H9 (cell line): ENCODE results near the gene PDZD7. TPM values are rescaled to one million over a fixed set of nuclear protein-coding genes. Genes with fewer than 3 reads are reported as not detected.

Experiments used
- DNase-seq: peaks from one replicate; pipeline ENCODE4 v3.0.0-alpha.2; 2017
- H2AFZ ChIP-seq: one replicate; pipeline ENCODE4 v1.6.1; 2013; ENCODE audit warnings: mild to moderate bottlenecking, low read length, control low read depth, moderate library complexity
- H2AK5ac ChIP-seq: 2 replicates; pipeline ENCODE4 v1.6.1; 2013; ENCODE audit warnings: low read length, control low read depth, mixed read lengths; ENCODE audit not compliant: insufficient read length
- H2BK120ac ChIP-seq: one replicate; pipeline ENCODE4 v1.6.1; 2013; ENCODE audit warnings: low read depth, mild to moderate bottlenecking, low read length, control low read depth, inconsistent platforms; ENCODE audit not compliant: poor library complexity, severe bottlenecking
- H2BK12ac ChIP-seq: 2 replicates; pipeline ENCODE4 v1.6.1; 2013; ENCODE audit warnings: low read length, control low read depth, mixed read lengths, low read depth; ENCODE audit not compliant: insufficient read length
- H2BK15ac ChIP-seq: 2 replicates; pipeline ENCODE4 v1.6.1; 2013; ENCODE audit warnings: low read depth, low read length, control low read depth
- H2BK20ac ChIP-seq: one replicate; pipeline ENCODE4 v1.6.1; 2013; ENCODE audit warnings: low read depth, mild to moderate bottlenecking, low read length, control low read depth, inconsistent platforms; ENCODE audit not compliant: poor library complexity, severe bottlenecking
- H2BK5ac ChIP-seq: 2 replicates; pipeline ENCODE4 v1.6.1; 2013; ENCODE audit warnings: low read length, control low read depth, mixed read lengths; ENCODE audit not compliant: insufficient read length
- H3K14ac ChIP-seq: 2 replicates; pipeline ENCODE4 v1.6.1; 2013; ENCODE audit warnings: low read length, control low read depth; ENCODE audit not compliant: insufficient read depth
- H3K18ac ChIP-seq: 2 replicates; pipeline ENCODE4 v1.6.1; 2013; ENCODE audit warnings: low read depth, mild to moderate bottlenecking, mixed read lengths, low read length, control low read depth; ENCODE audit not compliant: insufficient read length
- H3K23ac ChIP-seq: 2 replicates; pipeline ENCODE4 v1.6.1; 2013; ENCODE audit warnings: low read length, control low read depth, mixed read lengths, low read depth; ENCODE audit not compliant: insufficient read length
- H3K23me2 ChIP-seq: 2 replicates; pipeline ENCODE4 v1.6.1; 2013; ENCODE audit warnings: low read depth, mild to moderate bottlenecking, mixed read lengths, low read length, control low read depth; ENCODE audit not compliant: insufficient read length, poor library complexity, severe bottlenecking
- H3K27ac ChIP-seq: 2 replicates; pipeline ENCODE4 v1.5.1; 2013; ENCODE audit warnings: low read length, control low read depth, mixed read lengths, low read depth; ENCODE audit not compliant: insufficient read length
- H3K27me3 ChIP-seq: 2 replicates; pipeline ENCODE4 v1.6.1; 2013; ENCODE audit warnings: low read length, control low read depth, inconsistent platforms; ENCODE audit not compliant: insufficient read depth
- H3K4ac ChIP-seq: 2 replicates; pipeline ENCODE4 v1.6.1; 2013; ENCODE audit warnings: low read depth, mild to moderate bottlenecking, control low read depth, inconsistent platforms, low read length, moderate library complexity
- H3K4me1 ChIP-seq: 2 replicates; pipeline ENCODE4 v1.6.1; 2013; ENCODE audit warnings: low read length, control low read depth, inconsistent platforms; ENCODE audit not compliant: insufficient read depth
- H3K4me2 ChIP-seq: 2 replicates; pipeline ENCODE4 v1.6.1; 2013; ENCODE audit warnings: low read length, control low read depth, mixed read lengths; ENCODE audit not compliant: insufficient read length, insufficient read depth
- H3K56ac ChIP-seq: 2 replicates; pipeline ENCODE4 v1.6.1; 2013; ENCODE audit warnings: low read depth, mild to moderate bottlenecking, mixed read lengths, low read length, control low read depth; ENCODE audit not compliant: insufficient read length
- H3K79me1 ChIP-seq: 2 replicates; pipeline ENCODE4 v1.6.1; 2013; ENCODE audit warnings: low read depth, mild to moderate bottlenecking, moderate library complexity, low read length, control low read depth, inconsistent platforms; ENCODE audit not compliant: insufficient read depth, poor library complexity, severe bottlenecking
- H3K79me2 ChIP-seq: 2 replicates; pipeline ENCODE4 v1.6.1; 2013; ENCODE audit warnings: low read length, control low read depth, inconsistent platforms; ENCODE audit not compliant: insufficient read depth
- H3K9ac ChIP-seq: 2 replicates; pipeline ENCODE4 v1.6.1; 2013; ENCODE audit warnings: low read length, control low read depth, mixed read lengths; ENCODE audit not compliant: insufficient read length; ENCODE audit errors: extremely low read depth
- H3K9me3 ChIP-seq: one replicate; pipeline ENCODE4 v1.6.1; 2013; ENCODE audit warnings: low read depth, low read length, inconsistent platforms; ENCODE audit not compliant: control insufficient read depth
- H3T11ph ChIP-seq: one replicate; pipeline ENCODE4 v1.6.1; 2013; ENCODE audit warnings: mild to moderate bottlenecking, low read length, control low read depth, inconsistent platforms
- H4K20me1 ChIP-seq: one replicate; pipeline ENCODE4 v1.6.1; 2013; ENCODE audit not compliant: control insufficient read depth, insufficient read length, insufficient read depth
- H4K5ac ChIP-seq: 2 replicates; pipeline ENCODE4 v1.6.1; 2013; ENCODE audit warnings: low read depth, mild to moderate bottlenecking, mixed read lengths, low read length, control low read depth; ENCODE audit not compliant: insufficient read length
- H4K8ac ChIP-seq: replicated peaks from 2 replicates; pipeline ENCODE4 v1.6.1; 2013; ENCODE audit warnings: low read length, control low read depth, mixed read lengths, low read depth; ENCODE audit not compliant: insufficient read length
- H4K91ac ChIP-seq: 2 replicates; pipeline ENCODE4 v1.6.1; 2013; ENCODE audit warnings: low read depth, mild to moderate bottlenecking, moderate library complexity, mixed read lengths, low read length, control low read depth; ENCODE audit not compliant: insufficient read length
- H3K27ac Mint-ChIP-seq, 3 experiments: 2 replicates in 2 of 3; 3 replicates in 1 of 3; pipeline ENCODE4 v1.8.0; 2020 to 2021; ENCODE audit warnings: mixed read lengths in 3 of 3, mild to moderate bottlenecking in 1 of 3, moderate library complexity in 1 of 3
- H3K27me3 Mint-ChIP-seq: 2 replicates; pipeline ENCODE4 v1.8.0; 2021; ENCODE audit warnings: low read depth, mild to moderate bottlenecking, moderate library complexity, mixed read lengths
- H3K36me3 Mint-ChIP-seq, 3 experiments: 2 replicates in 2 of 3; 3 replicates in 1 of 3; pipeline ENCODE4 v1.8.0; 2020 to 2021; ENCODE audit warnings: low read depth in 3 of 3, mixed read lengths in 3 of 3; ENCODE audit not compliant: insufficient read depth in 1 of 3
- H3K4me1 Mint-ChIP-seq, 2 experiments: 2 replicates each; pipeline ENCODE4 v1.8.0; 2020; ENCODE audit warnings: mixed read lengths in 2 of 2
- H3K4me3 Mint-ChIP-seq, 2 experiments: 2 replicates in 1 of 2; 3 replicates in 1 of 2; pipeline ENCODE4 v1.8.0; 2020 to 2021; ENCODE audit warnings: mild to moderate bottlenecking in 2 of 2, mixed read lengths in 2 of 2, moderate library complexity in 1 of 2
- H3K9me3 Mint-ChIP-seq, 2 experiments: 2 replicates in 1 of 2; 3 replicates in 1 of 2; pipeline ENCODE4 v1.8.0; 2020; ENCODE audit warnings: mild to moderate bottlenecking in 2 of 2, mixed read lengths in 2 of 2, moderate library complexity in 1 of 2
- WGBS: extraction: QIAGEN DNeasy Blood & Tissue Kit; methylation state at CpG from one replicate; pipeline ENCODE4 v1.1.7; 2013; ENCODE audit warnings: missing lambda C conversion rate, low lambda C conversion rate, mixed read lengths; ENCODE audit not compliant: insufficient read length; ENCODE audit errors: extremely low coverage; 5-methylcytosine and 5-hydroxymethylcytosine counted together
- total RNA-seq: library from RNA; stranded (reverse); gene quantifications from 2 replicates; pipeline ENCODE4 v1.2.1, GENCODE V29; 2021
- TF ChIP-seq, protein P1 (sequence below): fragments of 200-600 bp; sonication (generic); conservative IDR thresholded peaks from 3 replicates; pipeline ENCODE4 v1.8.0; 2021; ENCODE audit warnings: antibody characterized with exemption, mild to moderate bottlenecking

Gene PDZD7
- total RNA-seq, 1 experiment from 2014 or later = 2.0 TPM

GRCh38 chr10:100967332-100967731 lies 63.6 kb downstream of the PDZD7 start:
- H3K56ac ChIP-seq = no peak overlapping the region
- no peaks in the 10 kb centered on the region for H3K9me3 ChIP-seq
- H3K18ac ChIP-seq = no peak overlapping the region
- H3K79me1 ChIP-seq = no peaks in the 10 kb centered on the region
- no peak overlapping the region for H4K5ac ChIP-seq
- H3K23me2 ChIP-seq = peaks cover 12% of the 10 kb centered on the region
- Mint-ChIP-seq H3K4me3 (no peak overlapping the region), H3K27ac (no peak overlapping the region), H3K27me3 (peaks cover 7% of the 10 kb centered on the region), H3K9me3 (no peaks in the 10 kb centered on the region; a peak in 1 of 5 replicates), H3K36me3 (peaks cover 0 to 5% (median 3%) of the 10 kb centered on the region in 3 experiments; a peak in 2 of 7 replicates), H3K4me1 (peaks cover 27 to 29% of the 10 kb centered on the region in 2 experiments)
- no peaks in the 10 kb centered on the region for H4K20me1 ChIP-seq
- H3T11ph ChIP-seq = no peak overlapping the region
- no peak overlapping the region for H2BK20ac ChIP-seq
- no peaks in the 10 kb centered on the region for H3K79me2 ChIP-seq
- no peak overlapping the region for H2AK5ac ChIP-seq
- no peak overlapping the region for H3K4me2 ChIP-seq
- H3K27ac ChIP-seq = no peak overlapping the region
- H3K9ac ChIP-seq = no peak overlapping the region
- H4K91ac ChIP-seq = no peak overlapping the region
- no peak overlapping the region for H4K8ac ChIP-seq
- H3K4ac ChIP-seq = no peak overlapping the region
- H2BK5ac ChIP-seq = no peak overlapping the region
- H3K23ac ChIP-seq = no peak overlapping the region
- no peak for DNase-seq
- no peak overlapping the region for H2BK120ac ChIP-seq
- H2AFZ ChIP-seq = no peak overlapping the region
- H2BK15ac ChIP-seq = no peak overlapping the region
- TF ChIP-seq, protein P1, sequence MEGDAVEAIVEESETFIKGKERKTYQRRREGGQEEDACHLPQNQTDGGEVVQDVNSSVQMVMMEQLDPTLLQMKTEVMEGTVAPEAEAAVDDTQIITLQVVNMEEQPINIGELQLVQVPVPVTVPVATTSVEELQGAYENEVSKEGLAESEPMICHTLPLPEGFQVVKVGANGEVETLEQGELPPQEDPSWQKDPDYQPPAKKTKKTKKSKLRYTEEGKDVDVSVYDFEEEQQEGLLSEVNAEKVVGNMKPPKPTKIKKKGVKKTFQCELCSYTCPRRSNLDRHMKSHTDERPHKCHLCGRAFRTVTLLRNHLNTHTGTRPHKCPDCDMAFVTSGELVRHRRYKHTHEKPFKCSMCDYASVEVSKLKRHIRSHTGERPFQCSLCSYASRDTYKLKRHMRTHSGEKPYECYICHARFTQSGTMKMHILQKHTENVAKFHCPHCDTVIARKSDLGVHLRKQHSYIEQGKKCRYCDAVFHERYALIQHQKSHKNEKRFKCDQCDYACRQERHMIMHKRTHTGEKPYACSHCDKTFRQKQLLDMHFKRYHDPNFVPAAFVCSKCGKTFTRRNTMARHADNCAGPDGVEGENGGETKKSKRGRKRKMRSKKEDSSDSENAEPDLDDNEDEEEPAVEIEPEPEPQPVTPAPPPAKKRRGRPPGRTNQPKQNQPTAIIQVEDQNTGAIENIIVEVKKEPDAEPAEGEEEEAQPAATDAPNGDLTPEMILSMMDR = no peak
- no peak overlapping the region for H2BK12ac ChIP-seq
- H3K27me3 ChIP-seq = no peaks in the 10 kb centered on the region
- H3K14ac ChIP-seq = no peak overlapping the region
- no CpG with 5 or more reads among the region's 2 CpGs for WGBS
- H3K4me1 ChIP-seq = no peaks in the 10 kb centered on the region
